Choroid plexus epithelial cell (primary cell): ENCODE data around the gene OMA1.

Experiments
- DNase-seq: peaks from one replicate; pipeline ENCODE4 v3.0.0-alpha.2; 2010; ENCODE audit warnings: low read depth
- H3K4me3 ChIP-seq: 2 replicates; pipeline ENCODE4 v1.5.1; 2011; ENCODE audit warnings: low read depth, mild to moderate bottlenecking, control low read depth, low read length, moderate library complexity
- TF ChIP-seq, protein P1 (sequence below): conservative IDR thresholded peaks from 2 replicates; pipeline ENCODE4 v1.5.1; 2011; ENCODE audit warnings: low read depth, mild to moderate bottlenecking, control low read depth, inconsistent platforms, low read length, moderate library complexity

OMA1 gene

DNA sequence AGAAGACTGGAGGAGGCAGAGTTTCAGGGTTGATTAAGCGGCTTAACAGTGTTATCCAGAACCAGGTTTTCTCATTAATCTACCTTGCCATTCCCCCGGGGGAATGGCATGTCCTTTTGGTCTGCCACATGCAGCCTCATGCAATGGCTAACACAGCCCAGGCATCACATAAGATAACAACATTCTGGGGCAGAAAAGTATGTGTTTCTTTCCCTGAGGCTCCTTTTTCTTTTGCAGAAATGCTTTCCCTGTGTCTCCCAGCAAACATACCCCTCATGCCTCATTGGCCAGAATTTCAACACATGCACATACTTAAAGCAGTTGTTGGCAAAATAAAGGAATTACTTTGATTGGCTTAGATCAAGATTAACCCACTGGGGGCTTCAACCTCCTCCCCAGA, 98.6 kb downstream of the OMA1 start:
- no peak overlapping the region for H3K4me3 ChIP-seq
- DNase-seq: peak; percentile 40
- TF ChIP-seq, protein P1, sequence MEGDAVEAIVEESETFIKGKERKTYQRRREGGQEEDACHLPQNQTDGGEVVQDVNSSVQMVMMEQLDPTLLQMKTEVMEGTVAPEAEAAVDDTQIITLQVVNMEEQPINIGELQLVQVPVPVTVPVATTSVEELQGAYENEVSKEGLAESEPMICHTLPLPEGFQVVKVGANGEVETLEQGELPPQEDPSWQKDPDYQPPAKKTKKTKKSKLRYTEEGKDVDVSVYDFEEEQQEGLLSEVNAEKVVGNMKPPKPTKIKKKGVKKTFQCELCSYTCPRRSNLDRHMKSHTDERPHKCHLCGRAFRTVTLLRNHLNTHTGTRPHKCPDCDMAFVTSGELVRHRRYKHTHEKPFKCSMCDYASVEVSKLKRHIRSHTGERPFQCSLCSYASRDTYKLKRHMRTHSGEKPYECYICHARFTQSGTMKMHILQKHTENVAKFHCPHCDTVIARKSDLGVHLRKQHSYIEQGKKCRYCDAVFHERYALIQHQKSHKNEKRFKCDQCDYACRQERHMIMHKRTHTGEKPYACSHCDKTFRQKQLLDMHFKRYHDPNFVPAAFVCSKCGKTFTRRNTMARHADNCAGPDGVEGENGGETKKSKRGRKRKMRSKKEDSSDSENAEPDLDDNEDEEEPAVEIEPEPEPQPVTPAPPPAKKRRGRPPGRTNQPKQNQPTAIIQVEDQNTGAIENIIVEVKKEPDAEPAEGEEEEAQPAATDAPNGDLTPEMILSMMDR: no peak

DNA sequence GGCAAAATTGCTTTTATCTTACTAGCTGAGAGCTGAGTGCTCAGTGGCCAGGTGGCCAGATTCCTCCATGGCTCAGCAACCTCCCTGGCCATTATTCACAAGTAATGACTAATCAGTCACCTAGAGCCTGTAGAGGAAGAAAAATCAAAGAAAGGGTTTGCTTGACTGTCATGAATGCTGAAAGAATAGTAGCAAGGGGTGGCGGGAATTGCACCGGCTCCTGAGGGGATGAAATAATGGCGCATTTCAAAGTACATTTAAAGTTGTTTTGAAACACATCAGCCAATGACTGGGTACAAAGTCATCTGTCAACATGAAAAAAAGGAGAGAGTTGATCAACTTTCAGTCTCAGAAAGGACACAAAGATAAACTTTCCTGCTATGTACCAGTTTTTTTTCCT, 99.5 kb downstream of the OMA1 start:
- no peak overlapping the region for H3K4me3 ChIP-seq
- no peak for DNase-seq
- TF ChIP-seq, protein P1: no peak

DNA sequence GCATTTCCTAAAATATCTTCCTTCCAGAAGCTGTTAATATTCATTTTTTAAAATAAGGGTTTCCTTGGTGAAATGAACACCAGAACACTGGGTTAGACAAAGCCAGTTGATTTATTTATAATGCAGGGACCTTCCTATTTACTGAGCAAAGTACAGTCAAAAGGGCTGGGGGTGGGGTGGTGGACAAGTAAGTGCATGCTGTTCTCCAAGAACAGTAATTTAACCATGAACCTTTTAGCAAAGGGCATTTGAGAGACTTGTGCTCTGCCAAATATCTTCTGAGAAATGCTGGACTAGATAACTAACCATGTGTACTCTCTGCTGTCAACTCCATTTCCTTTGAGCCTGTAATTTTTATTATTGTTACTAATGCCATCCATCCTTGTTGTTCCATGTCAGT, 100.2 kb downstream of the OMA1 start:
- TF ChIP-seq, protein P1: no peak
- peak; percentile 16 for DNase-seq
- no peak overlapping the region for H3K4me3 ChIP-seq

DNA sequence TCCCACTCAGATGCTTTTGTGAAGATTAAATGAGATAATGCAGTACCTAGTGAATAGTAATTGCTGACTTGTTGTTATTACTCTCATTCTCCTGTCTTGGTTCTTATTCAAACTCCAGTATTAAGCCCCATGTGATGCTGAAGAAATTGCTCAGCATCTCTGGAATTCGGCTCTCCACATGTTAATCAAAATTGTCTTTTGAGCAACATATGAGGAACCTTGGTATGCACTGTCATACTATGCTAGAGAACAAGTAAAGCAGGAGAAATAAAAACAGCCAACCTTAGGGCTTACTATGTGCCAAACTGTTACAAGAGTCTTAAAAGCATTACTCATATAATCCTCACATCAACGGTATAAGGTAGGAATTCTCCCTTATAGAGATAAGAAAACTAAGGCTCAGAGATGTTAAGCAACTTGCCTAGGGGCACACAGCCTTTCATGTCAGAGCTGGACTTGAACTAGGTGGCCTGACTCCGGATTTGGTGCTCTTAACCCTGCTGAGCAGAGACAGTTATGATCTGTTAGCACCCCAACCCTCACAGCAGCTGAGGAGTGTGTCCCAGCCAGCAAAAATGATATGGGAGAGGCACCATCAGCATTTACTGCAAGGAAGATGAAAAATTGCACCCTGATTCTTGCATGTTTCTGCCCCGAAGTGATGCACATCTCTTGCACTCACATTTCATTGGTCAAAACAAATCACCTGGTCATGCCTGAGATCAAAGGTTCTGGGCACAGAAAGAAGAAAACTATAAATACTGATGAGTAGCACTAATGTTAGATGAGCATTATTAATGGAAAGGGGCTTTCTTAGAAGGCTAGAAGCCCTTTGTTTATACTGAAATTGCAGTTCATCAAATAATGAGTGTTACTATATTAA, 102.3 kb downstream of the OMA1 start:
- TF ChIP-seq, protein P1: no peak
- H3K4me3 ChIP-seq: no peak overlapping the region
- peak; percentile 49 for DNase-seq

DNA sequence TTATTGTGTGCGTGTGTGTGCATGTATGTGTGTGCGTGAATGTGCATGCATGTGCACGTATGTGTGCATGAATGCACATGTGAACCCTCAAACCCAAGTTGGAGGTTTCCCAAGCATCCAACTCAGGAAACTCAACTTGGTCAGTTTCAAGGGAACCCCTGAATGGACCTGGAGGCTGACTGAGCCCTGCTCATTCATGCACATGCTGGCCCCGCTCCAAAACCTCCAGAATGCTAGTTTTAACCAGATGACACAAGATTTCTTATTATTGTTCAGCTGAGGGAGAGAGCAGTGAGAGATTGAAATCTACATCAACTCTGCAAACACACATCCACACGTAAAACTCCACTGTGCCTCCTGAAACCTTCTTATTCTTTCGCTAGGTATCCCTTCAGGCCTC, 104.4 kb downstream of the OMA1 start:
- TF ChIP-seq, protein P1: no peak
- peak; percentile 59 for DNase-seq
- H3K4me3 ChIP-seq: no peak overlapping the region

DNA sequence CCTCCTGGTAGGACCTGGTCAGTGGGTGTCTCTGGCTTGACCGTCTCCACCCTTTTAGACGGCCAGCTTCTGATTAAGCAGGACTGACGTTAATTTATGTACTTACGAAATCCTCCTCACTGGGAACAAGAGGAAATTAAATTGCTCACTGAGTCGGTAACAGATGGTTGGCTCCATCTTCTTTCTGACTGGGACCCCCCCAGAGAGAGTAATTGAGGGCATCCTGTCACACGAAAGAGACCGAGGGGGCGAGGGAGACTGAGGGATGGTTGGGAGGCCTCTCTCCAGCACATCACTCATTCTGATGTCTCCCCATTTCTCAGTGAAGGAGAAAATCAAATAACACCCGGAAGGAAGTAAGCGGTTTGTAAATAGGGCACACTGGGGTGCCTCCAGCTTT, 104.8 kb downstream of the OMA1 start:
- TF ChIP-seq, protein P1: no peak
- H3K4me3 ChIP-seq: no peak overlapping the region
- DNase-seq: peak; percentile 21

DNA sequence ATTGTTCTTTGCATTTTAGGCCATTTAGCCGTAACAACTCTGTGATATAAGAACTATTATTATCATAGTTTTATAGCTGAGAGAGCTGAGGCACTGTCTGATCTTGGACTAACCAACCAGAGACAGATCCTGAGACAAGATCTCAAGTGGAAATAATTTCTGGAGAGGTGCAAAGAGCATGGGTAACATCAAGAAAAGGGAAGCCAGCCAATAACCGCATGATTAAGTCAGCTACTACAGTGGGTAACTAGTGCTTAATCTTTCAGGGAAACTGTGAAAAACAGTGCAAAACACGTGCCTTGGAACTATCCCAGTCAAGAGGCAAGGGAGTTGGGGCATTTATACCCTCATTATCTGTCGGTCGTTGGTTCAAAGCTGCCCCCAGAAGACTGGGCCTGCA, 105.8 kb downstream of the OMA1 start:
- TF ChIP-seq, protein P1: no peak
- no peak overlapping the region for H3K4me3 ChIP-seq
- no peak for DNase-seq
